CD4-positive, alpha-beta T cell (primary cell): ENCODE data around the gene ASTN2. TPM values are rescaled to one million over a fixed set of nuclear protein-coding genes. Genes with fewer than 3 reads are reported as not detected.

Experiments
- ATAC-seq: fragments of 200-7000 bp; cut with Tn5 transposase; one replicate; pipeline ENCODE4 v1.10.0; 2022; ENCODE audit warnings: mild to moderate bottlenecking; ENCODE audit not compliant: poor library complexity
- CTCF ChIA-PET: fragments of 350-600 bp; sonication (Branson Sonifier 250); formaldehyde crosslinking; loops from one replicate; lab custom pipeline; 2021; ENCODE audit warnings: antibody characterized with exemption, inconsistent platforms; lab: Charles Lee
- POLR2A ChIA-PET: fragments of 350-600 bp; sonication (Branson Sonifier 250); formaldehyde crosslinking; loops from one replicate; lab custom pipeline; 2021; ENCODE audit warnings: antibody characterized with exemption, inconsistent platforms; lab: Charles Lee
- DNase-seq, 14 experiments: peaks; one replicate each; pipeline ENCODE4 v3.0.0-alpha.2; 2013 to 2020; ENCODE audit warnings: mixed read lengths in 2 of 14
- H3K27ac ChIP-seq, 2 donors: one replicate each; pipeline versions ENCODE4 v1.5.1 to v1.7.0; 2013; ENCODE audit warnings: low read length in 2 of 2, low read depth in 1 of 2, mild to moderate bottlenecking in 1 of 2
- H3K27me3 ChIP-seq, 2 experiments: 1 replicate in 1 of 2; 2 replicates in 1 of 2; pipeline versions ENCODE4 v1.6.1 to v1.7.0; 2013; ENCODE audit warnings: low read length in 2 of 2, control low read depth in 1 of 2, mild to moderate bottlenecking in 1 of 2, moderate library complexity in 1 of 2; ENCODE audit not compliant: insufficient read depth in 2 of 2, control insufficient read depth in 1 of 2
- H3K36me3 ChIP-seq: one replicate; pipeline ENCODE4 v1.6.1; 2013; ENCODE audit warnings: low read length, control low read depth; ENCODE audit not compliant: insufficient read depth
- H3K4me1 ChIP-seq: one replicate; pipeline ENCODE4 v1.6.1; 2013; ENCODE audit warnings: low read length, control low read depth; ENCODE audit not compliant: insufficient read depth
- H3K4me3 ChIP-seq: one replicate; pipeline ENCODE4 v1.5.1; 2013; ENCODE audit warnings: mild to moderate bottlenecking, low read length, moderate library complexity
- H3K9me3 ChIP-seq, 2 experiments: 1 replicate in 1 of 2; 2 replicates in 1 of 2; pipeline versions ENCODE4 v1.6.1 to v1.7.0; 2013; ENCODE audit warnings: low read length in 2 of 2, mild to moderate bottlenecking in 2 of 2, control low read depth in 1 of 2, moderate library complexity in 1 of 2; ENCODE audit not compliant: control insufficient read depth in 1 of 2, insufficient read depth in 1 of 2
- H3K27ac Mint-ChIP-seq: one replicate; pipeline ENCODE4 v1.8.0; 2020; ENCODE audit warnings: mixed read lengths
- H3K27me3 Mint-ChIP-seq: one replicate; pipeline ENCODE4 v1.8.0; 2021; ENCODE audit warnings: mixed read lengths
- H3K36me3 Mint-ChIP-seq: one replicate; pipeline ENCODE4 v1.8.0; 2021; ENCODE audit warnings: low read depth, mixed read lengths
- H3K4me1 Mint-ChIP-seq: one replicate; pipeline ENCODE4 v1.8.0; 2021; ENCODE audit warnings: low read depth, mixed read lengths
- H3K4me3 Mint-ChIP-seq: one replicate; pipeline ENCODE4 v1.8.0; 2020; ENCODE audit warnings: mild to moderate bottlenecking, mixed read lengths
- H3K9me3 Mint-ChIP-seq: one replicate; pipeline ENCODE4 v1.8.0; 2020; ENCODE audit warnings: mixed read lengths
- intact Hi-C, 2 experiments: fragments of 100-400 bp; cut with DNase I in 1 of 2; cut with micrococcal nuclease in 1 of 2; formaldehyde crosslinking; loops; one replicate each; pipeline versions ENCODE4 v1.15.1 to v1.9.0; 2023 to 2025; cut with DNase I, micrococcal nuclease
- total RNA-seq, 174 experiments: library from RNA in 2 of 174; stranded (reverse) in 2 of 174; gene quantifications; one replicate each; pipeline ENCODE4 v1.2.3 and lab custom pipeline; 2021 to 2026
- TF ChIP-seq, protein P1 (sequence below): fragments of 200-600 bp; IDR thresholded peaks from one replicate; pipeline ENCODE4 v1.8.0; 2022; ENCODE audit warnings: antibody characterized with exemption, mild to moderate bottlenecking

ASTN2 gene
- total RNA-seq, 2 experiments from 2014 or later: 2.3 to 2.4 TPM

DNA sequence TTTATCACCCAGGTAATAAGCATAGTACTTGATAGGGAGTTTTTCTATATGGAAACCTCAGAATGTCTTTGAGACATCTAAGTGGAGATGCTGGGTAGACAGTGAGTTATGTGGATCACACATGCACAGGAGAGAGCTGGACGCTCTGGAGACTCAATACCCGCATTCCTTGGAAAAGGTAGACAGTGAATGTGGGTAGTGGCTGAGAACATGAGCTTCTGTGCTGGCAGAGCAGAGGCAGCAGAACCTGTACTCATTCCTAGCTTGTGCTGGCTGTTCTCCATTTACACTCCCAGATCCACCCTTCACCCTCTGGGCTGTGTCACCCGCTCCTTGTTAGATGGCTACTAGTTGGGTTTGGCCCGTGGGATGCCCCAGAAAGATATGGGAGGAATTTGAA, 269.8 kb downstream of the ASTN2 start:
- Histone ChIP-seq H3K36me3 (no peaks in the 10 kb centered on the region), H3K27me3 (no peaks in the 10 kb centered on the region), H3K9me3 (peaks cover 0 to 7% of the 10 kb centered on the region in 2 experiments), H3K4me3 (no peak overlapping the region), H3K4me1 (no peaks in the 10 kb centered on the region), H3K27ac (no peak overlapping the region)
- no peak for DNase-seq
- H3K27ac Mint-ChIP-seq: no peak overlapping the region
- H3K27me3 Mint-ChIP-seq: no peaks in the 10 kb centered on the region
- H3K36me3 Mint-ChIP-seq: no peaks in the 10 kb centered on the region
- ChIA-PET POLR2A (no interaction called here), CTCF (interaction anchor here (0.5 kb wide), 1 partner anchor 166 kb away, joined by 3 read pairs; no protein-coding TSS in a partner anchor)
- ATAC-seq: no peak
- H3K4me1 Mint-ChIP-seq: no peaks in the 10 kb centered on the region
- peaks cover 2% of the 10 kb centered on the region for H3K9me3 Mint-ChIP-seq
- intact Hi-C loops: no loop called here
- H3K4me3 Mint-ChIP-seq: no peak overlapping the region
- TF ChIP-seq, protein P1, sequence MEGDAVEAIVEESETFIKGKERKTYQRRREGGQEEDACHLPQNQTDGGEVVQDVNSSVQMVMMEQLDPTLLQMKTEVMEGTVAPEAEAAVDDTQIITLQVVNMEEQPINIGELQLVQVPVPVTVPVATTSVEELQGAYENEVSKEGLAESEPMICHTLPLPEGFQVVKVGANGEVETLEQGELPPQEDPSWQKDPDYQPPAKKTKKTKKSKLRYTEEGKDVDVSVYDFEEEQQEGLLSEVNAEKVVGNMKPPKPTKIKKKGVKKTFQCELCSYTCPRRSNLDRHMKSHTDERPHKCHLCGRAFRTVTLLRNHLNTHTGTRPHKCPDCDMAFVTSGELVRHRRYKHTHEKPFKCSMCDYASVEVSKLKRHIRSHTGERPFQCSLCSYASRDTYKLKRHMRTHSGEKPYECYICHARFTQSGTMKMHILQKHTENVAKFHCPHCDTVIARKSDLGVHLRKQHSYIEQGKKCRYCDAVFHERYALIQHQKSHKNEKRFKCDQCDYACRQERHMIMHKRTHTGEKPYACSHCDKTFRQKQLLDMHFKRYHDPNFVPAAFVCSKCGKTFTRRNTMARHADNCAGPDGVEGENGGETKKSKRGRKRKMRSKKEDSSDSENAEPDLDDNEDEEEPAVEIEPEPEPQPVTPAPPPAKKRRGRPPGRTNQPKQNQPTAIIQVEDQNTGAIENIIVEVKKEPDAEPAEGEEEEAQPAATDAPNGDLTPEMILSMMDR: no peak

DNA sequence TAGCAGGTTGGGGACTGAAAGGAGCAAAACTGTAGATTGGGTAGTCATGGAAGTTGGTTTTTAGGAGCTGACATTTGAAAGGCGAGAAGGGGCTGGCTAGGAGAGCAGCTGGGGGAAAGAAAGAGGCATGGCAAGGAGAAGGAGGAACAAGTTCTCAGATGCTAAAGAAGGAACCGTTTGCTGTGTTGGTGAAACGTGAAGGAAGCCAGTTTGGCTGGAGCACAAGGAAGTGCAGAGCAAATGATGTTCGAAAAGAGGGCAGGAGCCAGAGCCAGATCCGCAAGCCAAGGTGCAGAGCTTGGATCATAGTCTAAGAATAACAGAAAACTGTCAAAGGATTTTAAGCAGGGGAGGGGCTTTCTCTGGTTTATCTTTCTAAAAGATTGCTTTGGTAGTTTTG, 276.6 kb downstream of the ASTN2 start:
- ChIA-PET CTCF (no interaction called here), POLR2A (no interaction called here)
- H3K9me3 ChIP-seq: peaks cover 0 to 4% of the 10 kb centered on the region in 2 experiments
- Mint-ChIP-seq H3K9me3 (peaks cover 4% of the 10 kb centered on the region), H3K4me3 (no peak overlapping the region), H3K27ac (no peak overlapping the region), H3K27me3 (peaks cover 4% of the 10 kb centered on the region), H3K4me1 (no peaks in the 10 kb centered on the region), H3K36me3 (no peaks in the 10 kb centered on the region)
- DNase-seq (no peak), ATAC-seq (no peak)
- H3K36me3 ChIP-seq: no peaks in the 10 kb centered on the region
- H3K27me3 ChIP-seq: no peaks in the 10 kb centered on the region
- TF ChIP-seq, protein P1: no peak
- no peak overlapping the region for H3K27ac ChIP-seq
- no peak overlapping the region for H3K4me3 ChIP-seq
- intact Hi-C loops: no loop called here
- no peaks in the 10 kb centered on the region for H3K4me1 ChIP-seq

DNA sequence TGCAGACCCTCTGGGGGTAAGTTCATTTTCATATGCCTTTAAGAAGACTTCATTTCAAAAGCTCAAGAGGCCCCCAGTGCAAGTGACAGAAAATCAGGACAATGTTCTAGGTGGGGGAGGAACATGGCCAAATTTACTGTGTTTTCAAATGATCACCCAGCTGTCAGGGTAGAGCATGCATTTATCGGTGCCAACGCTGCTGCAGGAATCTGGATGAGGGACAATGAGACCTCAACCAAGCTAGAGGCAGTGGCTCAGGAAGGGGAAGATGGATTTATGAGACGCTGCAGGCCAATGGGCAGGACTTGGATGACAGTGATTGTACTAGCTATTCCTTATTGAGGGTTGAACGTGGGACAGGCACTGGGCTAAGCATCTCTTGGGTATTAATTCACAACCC, 278.4 kb downstream of the ASTN2 start:
- no peak for DNase-seq
- H3K27ac Mint-ChIP-seq: no peak overlapping the region
- TF ChIP-seq, protein P1: no peak
- Histone ChIP-seq H3K4me1 (no peaks in the 10 kb centered on the region), H3K27me3 (no peaks in the 10 kb centered on the region), H3K4me3 (no peak overlapping the region), H3K36me3 (no peaks in the 10 kb centered on the region), H3K27ac (no peak overlapping the region), H3K9me3 (peaks cover 0 to 4% of the 10 kb centered on the region in 2 experiments)
- ChIA-PET POLR2A (no interaction called here), CTCF (no interaction called here)
- no peak for ATAC-seq
- no peak overlapping the region for H3K4me3 Mint-ChIP-seq
- H3K27me3 Mint-ChIP-seq: peaks cover 5% of the 10 kb centered on the region
- intact Hi-C loops: no loop called here
- H3K36me3 Mint-ChIP-seq: no peaks in the 10 kb centered on the region
- H3K9me3 Mint-ChIP-seq: peaks cover 5% of the 10 kb centered on the region
- H3K4me1 Mint-ChIP-seq: no peaks in the 10 kb centered on the region
